PC-9 (cell line): Measurements from ENCODE around the gene SYNM. TPM values are rescaled to one million over a fixed set of nuclear protein-coding genes. Genes with fewer than 3 reads are reported as not detected.

Experiments used
- BruUV-seq: library from RNA; stranded (reverse); fragments of 400-500 nt; replicated peaks from 2 replicates; lab custom pipeline; 2021; lab: Mats Ljungman, UMichigan
- CTCF ChIA-PET: fragments of 300-600 bp; sonication (Branson Sonifier 250); formaldehyde crosslinking; loops from one replicate; lab custom pipeline; 2022; ENCODE audit warnings: antibody characterized with exemption; lab: Charles Lee
- POLR2A ChIA-PET: fragments of 300-600 bp; sonication (Branson Sonifier 250); formaldehyde crosslinking; loops from one replicate; lab custom pipeline; 2022; ENCODE audit warnings: antibody characterized with exemption; ENCODE audit not compliant: unreplicated experiment; lab: Charles Lee
- DNase-seq, 2 experiments: peaks; one replicate each; pipeline versions ENCODE4 v3.0.0 to v3.0.0-alpha.2; 2015 to 2022; ENCODE audit warnings: mixed read lengths in 1 of 2
- H2AFZ ChIP-seq: fragments of 200-600 bp; sonication (generic); 2 replicates; pipeline ENCODE4 v1.8.1; 2017; ENCODE audit warnings: antibody characterized with exemption
- H3F3A ChIP-seq: fragments of 200-600 bp; sonication (generic); 2 replicates; pipeline ENCODE4 v1.8.1; 2017; ENCODE audit warnings: antibody characterized with exemption, mild to moderate bottlenecking, low read depth; ENCODE audit not compliant: insufficient read depth
- H3K27ac ChIP-seq: fragments of 200-600 bp; sonication (generic); 2 replicates; pipeline ENCODE4 v1.6.1; 2016; ENCODE audit warnings: mixed run types
- H3K27me3 ChIP-seq: fragments of 200-600 bp; sonication (generic); 2 replicates; pipeline ENCODE4 v1.6.1; 2016; ENCODE audit warnings: low read depth, mixed run types; ENCODE audit not compliant: insufficient read depth
- H3K36me3 ChIP-seq: fragments of 200-600 bp; sonication (generic); 2 replicates; pipeline ENCODE4 v1.6.1; 2016; ENCODE audit warnings: low read depth, mixed run types
- H3K4me1 ChIP-seq: fragments of 200-600 bp; sonication (generic); replicated peaks from 2 replicates; pipeline ENCODE4 v1.6.1; 2016; ENCODE audit warnings: mixed run types; ENCODE audit not compliant: insufficient read depth
- H3K4me2 ChIP-seq: fragments of 200-600 bp; sonication (generic); 2 replicates; pipeline ENCODE4 v1.6.1; 2017; ENCODE audit warnings: mixed run types
- H3K4me3 ChIP-seq: fragments of 200-600 bp; sonication (generic); 2 replicates; pipeline ENCODE4 v1.6.1; 2016; ENCODE audit warnings: mixed run types
- H3K79me2 ChIP-seq: fragments of 200-600 bp; sonication (generic); 2 replicates; pipeline ENCODE4 v1.6.1; 2017; ENCODE audit warnings: low read depth, mixed run types
- H3K9me2 ChIP-seq: fragments of 200-600 bp; sonication (generic); 2 replicates; pipeline ENCODE4 v1.8.1; 2017; ENCODE audit warnings: mild to moderate bottlenecking; ENCODE audit not compliant: insufficient read depth
- H3K9me3 ChIP-seq: fragments of 200-600 bp; sonication (generic); 2 replicates; pipeline ENCODE4 v1.8.1; 2016; ENCODE audit warnings: low read depth; ENCODE audit not compliant: insufficient read depth
- H4K20me1 ChIP-seq: fragments of 200-600 bp; sonication (generic); 2 replicates; pipeline ENCODE4 v1.8.1; 2017; ENCODE audit not compliant: insufficient read depth
- CTCF ChIP-seq: fragments of 200-600 bp; sonication (generic); conservative IDR thresholded peaks from 2 replicates; pipeline ENCODE4 v1.6.1; 2017; ENCODE audit warnings: mixed run types, antibody characterized with exemption, mild to moderate bottlenecking, moderate library complexity
- EZH2 ChIP-seq: fragments of 200-600 bp; sonication (generic); IDR thresholded peaks from 2 replicates; pipeline ENCODE4 v1.8.0; 2017; ENCODE audit warnings: antibody characterized with exemption, low read depth
- intact Hi-C: fragments of 100-400 bp; cut with micrococcal nuclease; formaldehyde crosslinking; loops from one replicate; pipeline ENCODE4 v1.10.0; 2022; ENCODE audit not compliant: unreplicated experiment
- total RNA-seq: library from RNA; stranded (reverse); gene quantifications from 2 replicates; pipeline ENCODE4 v1.2.3, GENCODE V29; 2021

Gene SYNM
- total RNA-seq, 1 experiment from 2014 or later = 2.4 TPM

GRCh38 chr15:99087405-99087943, 17.4 kb upstream of the SYNM start:
- POLR2A ChIA-PET = interaction anchor here (0.7 kb wide), 1 partner anchor 1623 kb away, joined by 7 read pairs; no protein-coding TSS in a partner anchor
- H2AFZ ChIP-seq = no peak overlapping the region
- no peaks in the 10 kb centered on the region for H4K20me1 ChIP-seq
- H3F3A ChIP-seq = no peaks in the 10 kb centered on the region
- peaks cover 2% of the 10 kb centered on the region; the same call in 1 of the 2 replicates for H3K9me3 ChIP-seq
- H3K79me2 ChIP-seq = no peaks in the 10 kb centered on the region
- H3K4me2 ChIP-seq = no peak overlapping the region
- no peak overlapping the region for H3K27ac ChIP-seq
- H3K4me1 ChIP-seq = no peaks in the 10 kb centered on the region
- intact Hi-C loops = no loop called here
- H3K27me3 ChIP-seq = peaks cover 8% of the 10 kb centered on the region; the same call in 1 of the 2 replicates
- DNase-seq = no peak
- no peak for TF ChIP-seq EZH2
- TF ChIP-seq CTCF = no peak
- no peaks in the 10 kb centered on the region for H3K9me2 ChIP-seq
- CTCF ChIA-PET = no interaction called here
- no TSS peak for BruUV-seq
- H3K4me3 ChIP-seq = no peak overlapping the region
- H3K36me3 ChIP-seq = no peaks in the 10 kb centered on the region

DNA sequence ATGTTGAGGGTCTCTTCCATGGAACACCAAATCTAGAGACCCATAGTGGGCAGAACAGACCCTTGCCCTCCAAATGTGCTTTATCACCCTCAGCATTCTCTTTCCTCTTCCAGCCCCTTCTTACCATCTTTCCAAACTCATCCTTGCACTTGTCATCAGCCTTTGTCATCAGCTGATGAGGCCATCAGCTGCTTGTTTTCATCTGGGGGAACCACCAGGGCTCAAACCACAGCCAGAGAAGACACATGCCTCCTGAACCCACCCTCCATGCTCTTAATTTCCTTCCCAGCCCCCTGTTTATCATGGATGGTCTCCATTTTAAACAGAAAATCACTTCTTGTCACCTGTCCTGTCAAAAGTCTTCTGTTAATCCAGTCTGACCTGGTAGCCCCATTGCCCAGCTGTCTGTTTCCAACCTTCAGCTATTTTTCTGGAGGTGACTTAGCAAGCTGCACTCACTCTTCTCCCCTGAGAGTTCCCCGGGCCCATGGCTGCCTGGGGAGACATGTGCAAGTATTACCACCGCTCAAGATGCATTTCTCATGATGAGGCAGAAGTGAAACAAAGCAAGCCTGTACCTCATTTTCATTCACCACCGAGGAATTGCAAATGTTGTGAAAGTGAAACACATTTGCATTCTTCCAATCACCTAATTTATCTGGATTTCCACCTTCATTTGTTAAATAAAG, 14.7 kb upstream of the SYNM start:
- ChIA-PET CTCF (no interaction called here), POLR2A (no interaction called here)
- Histone ChIP-seq H3F3A (no peaks in the 10 kb centered on the region), H3K79me2 (no peaks in the 10 kb centered on the region), H3K4me2 (no peak overlapping the region), H3K4me1 (no peaks in the 10 kb centered on the region), H3K36me3 (no peaks in the 10 kb centered on the region), H3K27me3 (peaks cover 8% of the 10 kb centered on the region; the same call in 1 of the 2 replicates), H3K4me3 (no peak overlapping the region), H3K9me3 (no peaks in the 10 kb centered on the region), H3K27ac (no peak overlapping the region), H2AFZ (no peak overlapping the region), H4K20me1 (no peaks in the 10 kb centered on the region), H3K9me2 (no peaks in the 10 kb centered on the region)
- intact Hi-C loops = no loop called here
- BruUV-seq = no TSS peak
- no peak for TF ChIP-seq CTCF
- no peak for TF ChIP-seq EZH2
- DNase-seq = no peak

GRCh38 chr15:99090938-99091337, 13.9 kb upstream of the SYNM start:
- no peaks in the 10 kb centered on the region for H3F3A ChIP-seq
- H3K9me3 ChIP-seq = no peaks in the 10 kb centered on the region
- no peaks in the 10 kb centered on the region for H3K36me3 ChIP-seq
- H3K27ac ChIP-seq = no peak overlapping the region
- CTCF ChIA-PET = no interaction called here
- H3K79me2 ChIP-seq = no peaks in the 10 kb centered on the region
- POLR2A ChIA-PET = interaction anchor here (0.7 kb wide), 1 partner anchor 424 kb away, joined by 10 read pairs; no protein-coding TSS in a partner anchor
- BruUV-seq = no TSS peak
- H3K4me2 ChIP-seq = no peak overlapping the region
- H2AFZ ChIP-seq = no peak overlapping the region
- no peaks in the 10 kb centered on the region for H3K9me2 ChIP-seq
- intact Hi-C loops = no loop called here
- H4K20me1 ChIP-seq = no peaks in the 10 kb centered on the region
- TF ChIP-seq CTCF (no peak), EZH2 (no peak)
- no peak for DNase-seq
- H3K27me3 ChIP-seq = peaks cover 8% of the 10 kb centered on the region; the same call in 1 of the 2 replicates
- no peaks in the 10 kb centered on the region for H3K4me1 ChIP-seq
- no peak overlapping the region for H3K4me3 ChIP-seq
